GM19438 (cell line): Measurements from ENCODE around the gene TMEM31.
"Not testable (repeated sequence)": the region's sequence is repeated elsewhere in the genome, so short reads cannot be mapped to it uniquely, and the experiment has no call there.

Source experiments
- ATAC-seq: cut with Tn5 transposase; IDR thresholded peaks from one replicate; pipeline ENCODE4 v1.9.1; 2021; ENCODE audit warnings: low read depth; ENCODE audit not compliant: unreplicated experiment

The TMEM31 gene

DNA sequence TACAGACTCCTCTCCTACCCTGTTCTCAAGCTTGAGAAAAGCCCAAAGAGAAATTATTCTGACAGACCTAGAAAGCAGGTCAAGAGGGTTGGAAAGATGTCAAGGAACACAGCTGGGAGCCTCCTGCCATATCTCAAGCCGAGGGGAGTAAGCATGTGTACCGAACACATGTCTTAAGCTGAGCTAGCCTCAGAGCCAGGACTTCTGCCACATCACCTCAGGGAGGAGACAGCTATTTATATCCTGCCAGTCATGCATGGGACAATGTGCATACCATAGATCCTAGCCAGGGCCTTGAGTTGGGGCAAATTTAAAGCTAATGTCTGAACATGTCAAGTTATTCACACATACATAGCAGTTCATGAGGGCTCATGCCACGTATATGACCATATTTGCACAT lies 11.8 kb downstream of the TMEM31 start:
- ATAC-seq: no peak

DNA sequence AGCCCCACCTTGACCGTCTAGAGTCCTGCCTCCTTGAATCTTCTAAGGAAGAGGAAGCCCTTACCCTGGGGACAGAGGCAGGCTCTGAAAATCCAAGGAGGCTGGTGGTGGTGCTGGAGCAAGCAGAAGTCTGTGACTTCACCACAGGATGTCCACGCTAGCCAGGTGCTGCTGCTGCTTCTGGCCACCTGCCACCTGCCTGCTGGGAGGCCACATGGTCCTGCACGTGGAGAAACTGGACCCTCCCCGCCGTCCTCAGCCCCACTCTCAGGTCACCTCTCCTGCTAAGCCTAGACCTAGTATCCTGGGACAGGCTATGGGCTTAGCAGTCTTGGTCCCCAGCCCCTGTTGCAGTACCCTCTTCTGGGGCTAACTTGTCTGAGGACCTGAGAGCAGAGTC lies 15.8 kb downstream of the TMEM31 start:
- ATAC-seq: no peak

DNA sequence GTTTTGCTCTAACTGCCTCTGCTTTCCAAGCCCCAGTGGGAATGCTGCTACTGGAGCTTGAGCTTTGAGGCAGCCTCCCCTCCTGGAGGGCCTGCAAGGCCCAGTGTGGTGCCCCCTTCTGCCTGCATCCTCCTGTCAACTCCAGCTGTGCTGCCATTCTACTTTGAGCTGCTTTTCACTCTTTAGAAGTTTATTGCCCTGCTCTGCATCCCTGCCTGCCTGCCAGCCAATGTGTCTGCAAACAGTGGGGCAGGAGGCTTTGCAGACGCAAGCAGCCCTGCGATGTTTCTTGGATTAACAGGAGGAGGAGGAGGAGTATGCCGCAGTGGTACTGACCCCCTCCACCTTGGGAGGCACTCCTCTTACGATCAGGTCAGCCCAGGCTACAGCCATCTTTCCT lies 16.4 kb downstream of the TMEM31 start:
- ATAC-seq: no peak

DNA sequence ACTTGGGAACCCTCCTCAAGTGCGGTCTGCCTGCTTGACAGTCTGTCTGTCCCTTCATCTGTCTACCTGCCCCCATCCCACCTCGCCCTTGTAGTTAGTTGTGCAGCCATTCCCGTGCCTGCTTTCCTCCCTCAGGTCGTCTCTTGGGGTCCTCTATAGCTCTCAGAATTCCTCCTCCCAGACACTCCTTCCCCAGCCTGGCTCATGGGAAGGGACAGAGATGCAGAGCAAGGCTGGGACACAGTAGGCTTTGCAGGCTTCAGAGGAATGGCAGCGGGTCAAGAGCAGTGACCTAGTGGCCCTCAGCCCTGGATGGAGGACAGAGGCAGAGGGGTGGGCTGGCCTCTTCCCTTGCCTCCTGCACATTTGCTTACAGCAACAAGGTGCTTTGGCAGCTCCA lies 18.3 kb downstream of the TMEM31 start:
- ATAC-seq: no peak

DNA sequence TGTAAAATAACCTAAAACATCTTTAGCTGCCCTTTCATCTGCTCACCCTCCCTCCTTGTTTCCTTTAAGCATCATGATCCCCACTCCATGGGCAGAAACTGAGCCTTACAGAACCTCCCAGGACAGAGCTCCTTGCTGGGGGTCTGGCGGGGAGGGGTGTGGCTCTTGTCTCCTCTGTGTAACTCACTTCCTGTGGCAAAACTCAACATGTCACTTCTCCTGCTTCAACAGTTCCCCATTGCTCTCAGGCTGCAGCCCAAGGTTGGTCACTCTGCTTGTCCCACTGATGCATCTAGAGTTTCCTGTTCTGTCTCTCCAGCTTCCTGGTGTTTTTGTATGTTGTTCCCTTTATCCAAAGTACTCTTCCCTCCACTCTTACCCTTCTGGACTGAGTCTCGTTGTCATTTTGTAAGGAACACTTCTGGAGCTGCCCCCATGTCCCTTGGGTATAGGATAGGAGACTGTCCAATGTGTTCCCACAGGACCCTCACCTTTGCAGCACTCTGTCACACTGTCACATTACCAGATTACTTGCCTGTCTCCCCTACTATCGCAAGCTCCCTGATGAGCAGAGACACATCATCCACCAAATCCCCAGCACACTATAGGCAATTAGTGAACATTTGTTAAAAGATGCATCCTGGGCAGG lies 19.6 kb downstream of the TMEM31 start:
- no peak for ATAC-seq

DNA sequence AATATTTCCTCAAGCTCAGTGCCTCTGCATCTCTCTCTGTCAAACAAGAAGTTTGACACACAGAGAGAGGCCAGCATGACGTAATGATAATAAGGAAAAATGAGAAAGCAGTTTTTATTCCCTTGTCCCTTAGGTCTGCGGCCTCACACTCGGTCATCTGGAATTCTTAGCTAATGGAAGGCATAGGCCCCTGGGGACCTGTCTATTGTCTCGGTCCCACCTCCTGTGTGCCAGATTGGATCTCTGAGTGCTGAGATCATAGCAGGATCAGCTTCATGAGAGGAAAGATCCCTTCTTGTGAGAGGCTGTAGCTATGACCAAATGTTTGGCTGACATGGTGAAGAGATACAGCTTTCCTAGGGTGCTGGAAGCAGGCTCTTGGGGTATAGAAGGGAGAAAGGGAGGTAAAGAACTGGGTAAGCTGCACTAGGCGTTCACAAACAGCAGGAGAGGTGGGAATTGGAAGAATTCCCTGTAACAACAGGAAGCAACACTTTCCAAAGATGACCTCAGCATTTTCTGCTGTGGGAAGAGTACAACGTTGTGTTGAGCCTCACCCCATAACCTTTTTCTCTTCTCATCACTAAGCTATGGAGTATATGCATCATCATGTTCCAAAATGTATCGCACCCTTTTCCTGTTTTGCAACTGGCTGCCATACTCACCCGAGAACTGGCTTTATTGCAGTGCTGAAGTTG lies 20.2 kb downstream of the TMEM31 start:
- ATAC-seq: no peak

DNA sequence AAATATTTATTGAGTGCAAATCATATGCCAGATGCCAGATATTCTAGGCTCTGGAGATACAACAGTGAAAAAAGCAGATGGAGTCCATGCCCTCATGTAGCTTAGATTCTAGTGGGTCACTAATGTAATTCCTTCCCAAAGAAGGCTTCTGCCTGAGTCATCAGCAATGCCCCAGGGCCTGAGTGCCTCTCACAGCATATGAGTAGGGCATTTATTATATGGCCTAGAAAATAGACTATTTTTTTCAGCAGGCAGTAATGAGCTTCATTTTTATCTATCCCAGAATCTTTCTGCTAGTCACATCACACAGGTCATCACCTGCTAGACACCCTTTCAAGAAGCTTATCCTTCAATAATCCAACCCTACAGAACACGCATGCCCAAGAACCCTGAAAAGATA lies 22.3 kb downstream of the TMEM31 start:
- no peak for ATAC-seq

DNA sequence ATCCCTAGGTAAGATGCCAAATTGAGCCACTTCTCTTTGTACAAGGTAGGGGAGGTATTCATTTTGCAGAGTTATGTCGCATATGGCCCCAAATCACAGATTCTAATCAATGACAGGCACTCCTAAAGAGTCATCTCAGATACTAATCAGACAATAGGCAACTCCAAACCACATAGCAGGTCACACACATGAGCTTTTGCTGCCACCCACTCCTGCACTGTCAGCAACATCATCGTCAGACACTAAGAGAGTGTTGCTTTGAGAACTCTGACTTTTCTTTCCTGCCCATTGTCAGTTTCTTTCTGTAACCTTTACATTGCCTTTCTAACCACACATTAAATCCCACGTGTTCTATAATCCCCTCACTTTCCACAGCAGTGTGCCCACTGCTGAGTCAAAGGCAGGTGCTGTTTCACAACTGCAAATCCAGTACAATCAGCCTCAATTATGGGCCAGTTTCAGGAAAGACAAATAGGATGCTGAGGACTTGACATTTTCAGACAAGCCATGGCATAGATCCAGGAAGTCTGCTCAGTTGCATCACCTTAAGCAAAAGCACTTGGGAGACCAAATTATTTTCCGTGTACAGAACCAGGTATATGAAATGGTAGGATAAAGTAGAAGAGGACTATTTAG lies 23.5 kb downstream of the TMEM31 start:
- ATAC-seq: no peak

DNA sequence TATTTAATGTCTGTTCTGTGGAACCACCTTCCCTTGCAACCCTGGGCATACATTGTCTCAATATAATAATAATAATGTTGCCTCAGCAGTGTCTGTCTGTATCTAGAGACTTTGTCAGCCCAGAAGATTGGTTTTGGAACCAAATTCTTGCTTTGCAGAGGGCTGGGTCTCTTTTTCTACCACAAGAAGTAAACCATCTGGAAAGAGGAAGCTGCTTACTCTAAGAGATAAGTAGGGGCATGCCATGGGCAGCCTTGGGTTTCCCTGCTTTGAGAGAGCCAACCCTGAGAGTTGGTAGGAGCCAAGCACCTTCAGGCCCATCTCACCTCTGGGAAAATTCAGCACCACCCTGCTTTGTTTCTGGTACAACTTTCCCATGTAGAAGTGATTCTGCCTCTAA lies 27.0 kb downstream of the TMEM31 start:
- no peak for ATAC-seq

DNA sequence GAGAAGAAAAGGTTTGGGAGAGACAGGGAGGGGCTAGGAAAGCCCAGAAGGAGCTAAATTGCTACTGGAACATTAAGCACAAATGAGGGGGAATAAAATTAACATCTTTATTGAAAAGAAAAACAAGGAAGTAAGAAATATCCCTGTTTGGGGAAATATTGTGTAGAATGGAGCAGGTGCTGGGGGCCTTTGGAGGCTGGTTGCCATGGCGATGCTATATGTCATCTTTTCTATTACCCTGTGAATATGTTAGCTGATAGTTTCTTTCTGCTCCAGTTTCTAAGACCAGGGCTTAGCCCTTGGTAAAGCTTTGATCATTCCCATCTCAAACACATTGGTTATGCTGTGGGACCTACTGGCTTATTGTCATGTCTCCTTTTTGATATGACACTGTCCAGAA lies 28.7 kb downstream of the TMEM31 start:
- ATAC-seq: no peak

DNA sequence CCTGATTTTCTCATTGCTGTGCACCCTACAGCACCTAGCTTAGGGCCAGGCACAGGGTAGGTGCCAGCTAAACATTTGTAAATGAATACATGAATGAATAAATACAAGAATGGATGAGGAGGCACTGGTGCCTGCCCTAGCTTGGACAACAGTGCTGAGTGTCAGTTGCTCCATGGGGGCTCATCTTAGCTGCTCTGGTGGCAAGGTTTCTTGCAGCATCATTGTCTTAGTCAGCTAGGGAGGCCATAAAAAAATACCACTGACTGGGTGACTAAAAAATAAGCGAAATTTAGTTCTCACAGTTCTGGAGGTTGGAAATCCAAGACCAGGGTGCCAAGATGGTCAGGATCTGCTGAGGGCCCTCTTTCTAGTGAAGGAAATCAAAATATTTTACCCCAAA lies 31.2 kb downstream of the TMEM31 start:
- ATAC-seq: no peak

DNA sequence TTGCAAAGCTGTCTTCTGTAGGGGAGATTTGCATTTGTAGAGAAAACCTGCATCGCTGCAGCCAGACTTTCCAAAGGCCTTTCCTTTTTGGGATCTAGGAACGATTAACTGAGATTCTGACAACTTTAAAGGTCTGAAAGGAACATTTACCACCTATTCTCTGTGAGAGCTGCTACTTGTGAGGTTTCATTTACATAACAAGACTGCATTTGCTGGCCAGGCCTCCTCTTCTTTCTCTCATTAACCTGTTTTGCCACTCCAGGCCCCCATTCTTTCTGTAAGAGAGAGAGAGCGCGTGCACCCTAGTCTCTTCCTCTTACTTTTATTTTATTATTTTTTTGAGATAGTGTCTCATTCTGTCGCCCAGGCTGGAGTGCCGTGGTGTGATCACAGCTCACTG lies 31.6 kb downstream of the TMEM31 start:
- no peak for ATAC-seq

DNA sequence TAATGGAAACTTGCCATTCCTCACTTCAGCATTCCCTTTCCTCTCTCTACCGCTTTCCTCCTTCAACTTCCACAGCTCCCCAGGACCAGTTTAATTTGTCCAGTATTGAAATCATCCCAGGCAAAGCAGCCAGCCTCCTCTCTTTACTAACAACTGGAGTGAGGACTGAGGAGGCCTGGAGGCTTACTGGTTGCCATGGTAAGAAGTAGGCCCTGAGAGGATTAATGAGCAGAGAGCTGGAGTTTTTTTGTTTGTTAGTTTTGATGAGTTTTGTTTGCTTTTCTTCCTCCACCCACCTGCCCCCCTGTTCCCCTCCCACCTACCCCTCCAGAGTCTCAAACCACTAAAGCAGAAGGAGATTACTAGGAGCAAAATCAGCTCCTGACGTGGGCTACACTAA lies 36.5 kb downstream of the TMEM31 start:
- no peak for ATAC-seq

DNA sequence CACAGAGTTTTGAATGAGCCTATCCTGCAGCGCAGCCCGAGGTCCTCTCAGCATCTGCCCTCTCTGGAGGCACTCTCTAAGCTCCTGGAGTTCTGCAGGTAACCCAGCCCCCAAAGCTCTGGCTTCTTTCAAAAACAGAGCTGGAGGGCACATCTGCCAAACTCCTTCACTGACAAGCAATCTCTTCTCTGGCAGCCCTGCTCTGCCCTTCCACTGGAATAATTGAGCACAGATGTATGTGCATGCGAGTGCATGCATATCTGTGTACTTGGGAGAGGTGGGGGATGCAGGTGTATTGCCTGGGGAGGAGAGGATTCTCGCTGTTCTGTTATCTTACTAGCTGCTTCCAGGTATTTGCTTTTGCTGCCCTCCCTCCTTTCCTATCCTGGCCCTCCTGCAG lies 43.7 kb downstream of the TMEM31 start:
- ATAC-seq: no peak

DNA sequence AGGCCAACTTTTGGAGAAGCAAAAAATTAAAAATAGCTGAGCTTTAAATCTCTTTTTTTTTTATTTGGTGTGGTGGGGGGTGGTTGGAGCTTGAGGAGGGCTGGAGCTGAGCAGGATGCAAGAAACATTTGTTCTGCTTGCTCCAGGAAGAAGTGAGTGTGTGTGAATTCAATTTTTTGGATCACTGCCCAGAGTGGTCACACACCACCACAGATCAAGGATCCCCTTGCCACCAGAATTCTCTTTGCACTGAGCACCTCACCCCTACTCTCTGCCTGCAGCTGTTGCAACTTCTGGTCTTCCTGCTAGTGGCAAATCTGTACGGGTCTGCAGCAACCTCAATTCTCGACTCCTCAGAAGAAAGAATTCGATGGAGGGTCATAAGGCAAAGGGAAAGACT lies 46.0 kb downstream of the TMEM31 start:
- ATAC-seq: no peak

DNA sequence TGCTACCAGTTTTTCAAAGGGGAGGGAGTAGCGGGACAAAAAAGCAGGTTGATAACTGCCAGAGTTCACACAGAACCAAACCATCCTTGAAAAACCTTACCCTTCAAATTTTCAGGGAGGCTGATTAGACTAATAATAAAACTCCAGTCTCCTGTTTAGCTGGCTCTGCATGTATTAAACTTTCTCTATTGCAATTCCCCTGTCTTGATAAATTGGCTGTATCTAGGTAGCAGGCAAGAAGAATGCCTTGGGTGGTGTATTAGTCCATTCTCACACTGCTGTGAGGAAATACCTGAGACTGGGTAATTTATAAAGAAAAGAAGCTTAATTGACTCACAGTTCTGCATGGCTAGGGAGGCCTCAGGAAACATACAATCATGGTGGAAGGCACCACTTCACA lies 47.8 kb downstream of the TMEM31 start:
- ATAC-seq: no peak

DNA sequence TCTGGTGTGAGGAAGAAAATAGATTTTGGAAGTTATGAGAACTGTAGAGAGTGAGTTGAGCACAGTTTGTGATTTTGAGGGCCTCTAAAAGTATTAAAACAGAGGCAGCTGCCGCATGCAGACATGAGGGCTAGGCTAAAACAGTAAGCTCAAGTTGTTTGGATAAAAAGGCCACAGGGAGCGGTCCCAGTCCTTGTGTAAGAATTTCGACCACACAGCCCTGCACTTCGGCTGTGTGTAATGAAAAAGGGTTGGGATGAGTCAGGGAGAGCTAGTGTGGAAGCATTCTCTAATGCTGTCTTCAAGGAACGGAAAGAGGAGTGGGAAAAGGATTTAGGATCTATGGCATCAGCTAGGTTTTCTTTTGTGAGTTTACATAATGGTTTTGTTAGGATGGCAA lies 52.8 kb downstream of the TMEM31 start:
- not testable (repeated sequence) for ATAC-seq
